Stimulated activated CD4-positive, alpha-beta T cell treated with anti-CD3 and anti-CD28 coated beads, TNF-alpha, amount 100 ng/mL, for 48 hours (primary cell): ENCODE measurements around the gene ZNF48.

Source experiments
- DNase-seq, 3 donors: peaks; one replicate each; pipeline ENCODE4 v3.0.0-alpha.2; 2020; ENCODE audit warnings: low read depth in 3 of 3

The ZNF48 gene

GRCh38 chr16:30395155-30395991 lies at the start of gene ZNF48:
Gene ZNF48 (plus strand): TSS chr16:30395420. CDS start chr16:30395795, 375 bp downstream.
- DNase-seq, result peak in 1 of 3 donors; percentile 53

GRCh38 chr16:30346286-30346685 lies 48.9 kb upstream of the ZNF48 start:
- DNase-seq, result no peak

- no peak for DNase-seq
Measured at GRCh38 chr16:30348113-30348512, 47.1 kb upstream of the ZNF48 start.

- DNase-seq, result no peak
Measured at GRCh38 chr16:30348929-30349328, 46.3 kb upstream of the ZNF48 start.

GRCh38 chr16:30349675-30350074 lies 45.5 kb upstream of the ZNF48 start:
- DNase-seq, result no peak

GRCh38 chr16:30350134-30350871 lies 44.9 kb upstream of the ZNF48 start:
- no peak for DNase-seq

- no peak for DNase-seq
Measured at GRCh38 chr16:30351001-30351441, 44.2 kb upstream of the ZNF48 start.

GRCh38 chr16:30351586-30352419 lies 43.4 kb upstream of the ZNF48 start:
- DNase-seq, result no peak

- no peak for DNase-seq
Measured at GRCh38 chr16:30352488-30353401, 42.5 kb upstream of the ZNF48 start.

GRCh38 chr16:30353438-30354129 lies 41.6 kb upstream of the ZNF48 start:
- DNase-seq, result no peak

GRCh38 chr16:30354423-30355143 lies 40.6 kb upstream of the ZNF48 start:
- DNase-seq, result no peak

GRCh38 chr16:30355144-30355953 lies 39.9 kb upstream of the ZNF48 start, which contains the start of gene CD2BP2:
Gene CD2BP2 (minus strand): TSS chr16:30355308. CDS start chr16:30354681, 627 bp downstream.
- peak; percentile 81 to 87 (median 85) for DNase-seq

GRCh38 chr16:30355954-30356308 lies 39.3 kb upstream of the ZNF48 start:
- no peak for DNase-seq

GRCh38 chr16:30356401-30357084 lies 38.7 kb upstream of the ZNF48 start:
- DNase-seq, result no peak

- DNase-seq, result no peak
Measured at GRCh38 chr16:30357085-30357714, 38.0 kb upstream of the ZNF48 start.

- no peak for DNase-seq
Measured at GRCh38 chr16:30357715-30358576, 37.3 kb upstream of the ZNF48 start.

GRCh38 chr16:30358577-30358936 lies 36.7 kb upstream of the ZNF48 start:
- no peak for DNase-seq
